ENCODE results near the gene TOR2A. TPM values are rescaled to one million over a fixed set of nuclear protein-coding genes. Genes with fewer than 3 reads are reported as not detected.

Gene TOR2A
- total RNA-seq, 1 experiment from 2014 or later: 13.2 TPM

DNA sequence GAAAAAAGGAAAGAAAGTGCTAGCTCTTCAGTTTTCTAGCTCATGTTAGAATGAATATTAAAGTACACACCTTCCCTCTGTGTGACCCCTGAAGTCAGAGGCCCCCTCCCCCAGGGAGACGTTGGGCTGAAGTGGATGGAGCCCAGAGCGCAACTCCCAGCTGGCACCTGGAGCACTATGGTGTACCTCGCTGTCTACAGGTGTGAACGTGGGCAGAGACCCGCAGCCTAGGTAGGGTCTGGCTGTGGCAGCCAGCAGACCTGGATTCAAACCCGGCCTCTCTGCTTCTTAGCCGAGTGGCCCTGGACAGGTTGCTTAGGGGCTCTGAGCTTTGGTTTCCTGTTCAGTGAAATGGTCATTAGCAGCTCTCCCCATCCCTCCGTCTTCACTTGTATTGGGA is 6.3 kb downstream of the TOR2A start:
- H2BK12ac ChIP-seq (ENCODE audit: insufficient read length, low read depth, low read length): no peak overlapping the region

More for the DNA sequence above, 6.3 kb downstream of the TOR2A start:
- no peak overlapping the region for H4K8ac ChIP-seq (replicated peaks; ENCODE audit: insufficient read length, low read depth, low read length)
- H3T11ph ChIP-seq (ENCODE audit: low read length): no peak overlapping the region
- no peak overlapping the region; a peak in 1 of 7 replicates for H3K27ac Mint-ChIP-seq
- no peak overlapping the region for H3K4me2 ChIP-seq (ENCODE audit: insufficient read depth, insufficient read length, low read length)
- H3K27me3 Mint-ChIP-seq (ENCODE audit: low read depth): no peaks in the 10 kb centered on the region
- WGBS (ENCODE audit: extremely low coverage, insufficient read length, low lambda C conversion rate): no CpG with 5 or more reads among the region's 8 CpGs
- no peak overlapping the region for H3K27ac ChIP-seq (ENCODE audit: insufficient read length, low read depth, low read length)
- no peak for TF ChIP-seq CTCF (conservative IDR thresholded peaks at IDR 0.05)
- DNase-seq: no peak
- H2AFZ ChIP-seq (ENCODE audit: low read length): no peak overlapping the region
- no peak overlapping the region for H3K14ac ChIP-seq (ENCODE audit: insufficient read depth, low read length)
- no peaks in the 10 kb centered on the region for H3K4me1 ChIP-seq (ENCODE audit: insufficient read depth, low read length)
- H3K9me3 Mint-ChIP-seq: no peaks in the 10 kb centered on the region
- no peak overlapping the region for H3K4ac ChIP-seq (ENCODE audit: low read depth, low read length)
- H2BK5ac ChIP-seq (ENCODE audit: insufficient read length, low read length): no peak overlapping the region
- no peak overlapping the region for H3K4me3 Mint-ChIP-seq
- H3K4me1 Mint-ChIP-seq: peaks cover 2 to 7% of the 10 kb centered on the region in 2 experiments
- H3K36me3 Mint-ChIP-seq (ENCODE audit: insufficient read depth in 1 of 3, low read depth in 3 of 3): no peaks in the 10 kb centered on the region; a peak in 1 of 7 replicates
- H4K5ac ChIP-seq (ENCODE audit: insufficient read length, low read depth, low read length): no peak overlapping the region
- H3K9me3 ChIP-seq (ENCODE audit: control insufficient read depth, low read depth, low read length): no peaks in the 10 kb centered on the region
- no peak overlapping the region for H4K91ac ChIP-seq (ENCODE audit: insufficient read length, low read depth, low read length)
- H4K20me1 ChIP-seq (ENCODE audit: control insufficient read depth, insufficient read depth, insufficient read length): no peaks in the 10 kb centered on the region
- H2BK20ac ChIP-seq (ENCODE audit: low read depth, low read length, poor library complexity, severe bottlenecking): no peak overlapping the region
- no peak overlapping the region for H3K56ac ChIP-seq (ENCODE audit: insufficient read length, low read depth, low read length)
- H3K23ac ChIP-seq (ENCODE audit: insufficient read length, low read depth, low read length): no peak overlapping the region
- H2BK15ac ChIP-seq (ENCODE audit: low read depth, low read length): no peak overlapping the region
- no peak overlapping the region for H2BK120ac ChIP-seq (ENCODE audit: low read depth, low read length, poor library complexity, severe bottlenecking)
- no peaks in the 10 kb centered on the region for H3K23me2 ChIP-seq (ENCODE audit: insufficient read length, low read depth, low read length, poor library complexity, severe bottlenecking)
- H3K79me2 ChIP-seq (ENCODE audit: insufficient read depth, low read length): no peaks in the 10 kb centered on the region
- H3K27me3 ChIP-seq (ENCODE audit: insufficient read depth, low read length): no peaks in the 10 kb centered on the region
- H3K9ac ChIP-seq (ENCODE audit: extremely low read depth, insufficient read length, low read length): no peak overlapping the region
- H3K18ac ChIP-seq (ENCODE audit: insufficient read length, low read depth, low read length): no peak overlapping the region
- no peaks in the 10 kb centered on the region for H3K79me1 ChIP-seq (ENCODE audit: insufficient read depth, low read depth, low read length, poor library complexity, severe bottlenecking)
- H2AK5ac ChIP-seq (ENCODE audit: insufficient read length, low read length): no peak overlapping the region
